HG03342 (cell line): ENCODE results near the gene MRPL36.
"Not testable (repeated sequence)": the region's sequence is repeated elsewhere in the genome, so short reads cannot be mapped to it uniquely, and the experiment has no call there.

Experiments used
- ATAC-seq: cut with Tn5 transposase; IDR thresholded peaks from one replicate; pipeline ENCODE4 v1.9.1; 2021; ENCODE audit warnings: mild to moderate bottlenecking, moderate library complexity; ENCODE audit not compliant: unreplicated experiment

MRPL36 gene

DNA sequence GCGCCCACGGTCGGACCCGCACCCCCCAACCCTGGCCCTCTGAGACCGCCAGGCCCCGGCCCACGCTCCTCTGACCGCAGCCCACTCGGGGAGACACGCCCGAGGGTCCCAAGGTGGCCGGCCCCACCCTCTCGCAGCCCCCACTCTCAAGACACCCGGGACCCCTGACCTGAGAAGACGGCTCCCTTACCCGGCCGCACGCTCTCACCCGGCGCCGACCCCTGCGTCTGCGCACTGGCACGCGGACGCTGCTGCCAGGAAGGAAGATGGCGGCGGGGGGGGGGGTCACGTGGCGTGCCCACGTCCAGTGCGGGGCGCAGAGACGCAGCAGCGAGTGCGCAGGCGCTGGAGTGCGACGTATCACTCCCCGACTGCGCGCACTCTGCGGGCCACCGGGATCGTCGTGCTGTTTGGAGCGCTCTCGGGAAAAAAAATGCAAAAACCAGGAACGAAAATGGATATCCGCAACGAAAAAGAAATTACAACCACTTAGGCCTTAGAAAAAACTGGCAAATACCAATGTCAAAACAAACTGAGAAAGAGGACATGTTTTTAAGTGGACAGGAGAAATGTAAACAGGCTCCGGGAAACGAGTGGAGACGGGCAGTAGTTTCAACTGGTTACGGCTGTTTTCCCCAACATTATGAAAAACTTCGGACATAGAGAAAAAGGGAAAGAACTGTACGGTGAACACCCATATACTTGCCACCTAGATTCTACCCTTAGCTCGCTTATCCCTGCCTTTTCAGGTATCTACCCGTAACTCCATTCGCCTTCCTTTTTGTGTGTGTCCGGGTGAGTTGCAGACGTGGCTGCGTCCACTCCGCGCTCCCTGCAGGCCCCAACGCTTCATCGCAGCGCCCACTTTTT lies at the start of gene MRPL36:
Gene MRPL36, minus strand, starts transcription at position 236 of the 870 bp plus-strand sequence. CDS start 902 bp downstream, outside the sequence.
- peak; percentile 51 for ATAC-seq

DNA sequence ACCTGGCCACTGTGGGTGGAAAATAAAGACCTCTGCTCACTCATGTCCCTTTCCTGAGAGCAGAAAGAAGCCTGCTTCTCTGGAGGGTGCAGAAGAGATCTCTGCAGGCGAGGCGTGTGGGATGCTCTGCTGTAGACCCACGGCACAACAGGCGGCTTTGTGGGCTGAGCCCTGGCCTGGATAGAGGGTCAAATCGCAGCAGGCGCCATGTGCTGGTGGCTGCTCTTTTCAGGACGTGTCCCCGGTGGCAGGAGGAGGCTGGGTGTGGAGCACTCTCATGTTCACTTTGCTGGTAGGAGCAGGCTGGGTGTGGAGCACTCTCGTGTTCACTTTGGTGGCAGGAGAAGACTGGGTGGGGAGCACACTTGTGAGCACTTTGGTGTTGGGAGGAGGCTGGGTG lies 48.0 kb upstream of the MRPL36 start:
- ATAC-seq: no peak

DNA sequence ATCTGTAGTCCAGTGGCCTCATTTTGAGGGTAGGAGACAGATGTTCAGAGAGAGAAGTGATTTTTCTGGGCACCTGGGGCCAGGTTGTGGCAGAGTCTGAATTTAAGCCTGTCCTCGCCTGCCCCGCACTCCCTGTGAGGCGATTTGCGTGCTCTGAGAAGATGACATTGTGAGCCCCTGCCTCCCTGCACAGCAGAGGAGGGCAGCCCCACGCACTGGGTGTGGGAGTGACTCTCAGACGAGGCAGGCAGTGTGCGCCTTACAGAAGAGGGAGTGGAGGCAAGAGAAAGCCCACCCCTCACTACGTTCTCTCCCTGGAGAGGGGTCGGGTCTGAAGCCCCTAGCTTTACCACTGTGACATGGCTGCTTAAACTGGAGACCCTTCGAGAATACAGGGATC lies 47.4 kb upstream of the MRPL36 start:
- no peak for ATAC-seq

DNA sequence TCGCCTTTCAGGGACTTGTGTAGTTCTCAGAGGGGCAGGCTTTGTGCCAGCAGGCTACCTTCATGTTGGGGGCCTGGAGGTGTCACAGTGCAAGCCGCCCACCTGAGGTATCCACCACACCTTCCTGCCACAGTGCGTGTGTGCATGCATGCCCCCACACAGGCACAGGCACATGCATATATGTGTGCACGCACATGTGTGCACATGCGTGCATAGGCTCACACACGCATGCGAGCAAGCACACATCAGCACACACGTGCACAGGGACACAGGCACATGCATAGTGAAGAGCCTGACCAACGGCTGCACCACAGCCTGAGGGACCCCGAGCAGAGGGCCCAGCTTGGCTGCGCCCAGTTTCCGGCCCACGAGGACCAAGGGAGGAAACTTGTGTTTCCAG lies 46.9 kb upstream of the MRPL36 start:
- ATAC-seq: no peak

DNA sequence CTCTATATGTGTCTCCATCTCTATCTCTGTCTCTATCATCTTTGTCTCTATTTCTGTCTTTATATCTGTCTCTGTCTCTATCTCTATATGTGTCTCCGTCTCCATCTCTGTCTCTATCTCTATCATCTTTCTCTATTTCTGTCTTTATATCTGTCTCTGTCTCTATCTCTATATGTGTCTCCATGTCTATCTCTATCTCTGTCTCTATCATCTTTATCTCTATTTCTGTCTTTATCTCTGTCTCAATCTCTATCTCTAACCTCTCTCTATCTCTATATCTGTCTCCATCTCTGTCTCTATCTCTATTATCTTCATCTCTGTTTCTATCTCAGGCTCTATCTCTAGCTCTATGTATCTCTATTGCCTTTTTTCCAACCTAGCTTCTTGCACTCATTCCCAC lies 46.1 kb upstream of the MRPL36 start:
- ATAC-seq: no peak

DNA sequence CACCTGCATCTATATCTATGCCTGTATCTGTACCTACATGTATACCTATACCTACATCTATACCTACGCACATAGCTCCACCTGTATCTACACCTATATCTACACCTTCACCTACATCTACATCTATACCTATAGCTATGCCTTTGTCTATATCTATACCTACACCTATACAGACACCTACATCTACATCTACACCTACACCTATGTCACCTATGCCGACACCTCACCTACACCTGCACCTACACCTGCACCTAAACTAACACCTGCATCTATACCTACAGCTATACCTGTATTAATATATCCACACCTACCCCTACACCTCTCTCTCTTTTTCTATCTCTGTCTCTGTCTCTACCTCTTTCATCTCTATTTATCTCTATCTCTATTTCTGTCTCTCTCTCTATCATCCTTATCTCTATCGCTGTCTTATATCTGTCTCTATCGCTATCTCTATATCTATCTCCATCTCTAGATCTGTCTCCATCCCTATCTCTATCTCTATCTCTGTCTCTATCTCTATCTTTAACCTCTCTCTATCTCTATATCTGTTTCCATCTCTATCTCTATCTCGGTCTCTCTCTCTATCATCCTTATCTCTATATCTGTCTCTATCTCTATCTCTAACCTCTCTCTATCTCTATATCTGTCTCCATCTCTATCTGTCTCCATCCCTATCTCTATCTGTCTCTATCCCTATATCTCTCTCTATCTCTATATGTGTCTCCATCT lies 45.2 kb upstream of the MRPL36 start:
- no peak for ATAC-seq

DNA sequence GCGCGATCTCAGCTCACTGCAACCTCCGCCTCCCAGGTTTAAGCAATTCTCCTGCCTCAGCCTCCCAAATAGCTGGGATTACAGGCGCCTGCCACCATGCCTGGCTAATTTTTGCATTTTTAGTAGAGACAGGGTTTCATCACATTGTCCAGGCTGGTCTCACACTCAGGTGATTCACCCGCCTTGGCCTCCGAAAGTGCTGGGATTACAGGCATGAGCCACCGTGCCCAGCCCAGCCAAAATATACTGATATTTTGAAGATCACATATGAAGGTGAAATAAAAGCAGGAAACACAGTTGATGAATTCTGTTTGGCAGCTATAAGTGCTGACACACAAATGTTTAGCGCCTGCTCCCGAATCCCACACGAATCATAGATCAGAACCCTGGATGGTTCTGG lies 44.1 kb upstream of the MRPL36 start:
- ATAC-seq: not testable (repeated sequence)

DNA sequence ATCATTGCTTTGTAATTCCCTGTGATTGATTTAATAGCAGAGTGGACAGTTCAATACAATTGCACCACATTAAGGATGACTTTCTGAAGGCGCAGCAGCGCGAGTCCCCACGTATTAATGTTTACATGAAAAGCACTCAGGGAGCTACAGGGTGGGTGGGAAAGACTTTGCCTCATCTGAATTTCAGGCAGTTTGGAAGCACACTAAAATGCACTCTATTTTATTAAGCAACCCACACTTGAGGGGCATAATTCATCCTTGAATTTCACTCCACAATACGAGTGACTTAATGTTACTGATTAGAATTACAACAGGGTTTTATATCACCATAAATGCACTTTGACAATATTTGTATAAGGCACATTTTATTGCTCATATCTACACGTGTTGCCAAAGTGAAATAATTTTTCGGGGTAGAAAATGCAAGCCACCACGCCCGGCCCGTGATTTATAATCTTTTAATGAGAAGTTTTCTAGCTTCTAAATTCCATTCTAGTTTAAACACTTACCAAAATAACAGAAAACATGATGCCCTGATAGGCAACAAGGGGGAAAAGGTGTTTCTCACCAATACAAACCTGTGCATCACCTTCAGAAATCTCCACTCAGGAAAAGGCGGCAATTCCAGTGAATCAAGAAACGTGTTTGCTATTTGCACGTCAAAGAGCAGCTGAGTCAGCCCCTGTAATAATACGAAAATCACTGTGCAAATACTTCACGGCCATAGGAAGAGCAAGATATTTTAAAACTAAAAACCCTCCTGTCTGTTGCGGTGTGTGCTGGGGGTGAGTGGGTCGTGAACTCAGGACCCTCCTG lies 42.6 kb upstream of the MRPL36 start:
- ATAC-seq: no peak

DNA sequence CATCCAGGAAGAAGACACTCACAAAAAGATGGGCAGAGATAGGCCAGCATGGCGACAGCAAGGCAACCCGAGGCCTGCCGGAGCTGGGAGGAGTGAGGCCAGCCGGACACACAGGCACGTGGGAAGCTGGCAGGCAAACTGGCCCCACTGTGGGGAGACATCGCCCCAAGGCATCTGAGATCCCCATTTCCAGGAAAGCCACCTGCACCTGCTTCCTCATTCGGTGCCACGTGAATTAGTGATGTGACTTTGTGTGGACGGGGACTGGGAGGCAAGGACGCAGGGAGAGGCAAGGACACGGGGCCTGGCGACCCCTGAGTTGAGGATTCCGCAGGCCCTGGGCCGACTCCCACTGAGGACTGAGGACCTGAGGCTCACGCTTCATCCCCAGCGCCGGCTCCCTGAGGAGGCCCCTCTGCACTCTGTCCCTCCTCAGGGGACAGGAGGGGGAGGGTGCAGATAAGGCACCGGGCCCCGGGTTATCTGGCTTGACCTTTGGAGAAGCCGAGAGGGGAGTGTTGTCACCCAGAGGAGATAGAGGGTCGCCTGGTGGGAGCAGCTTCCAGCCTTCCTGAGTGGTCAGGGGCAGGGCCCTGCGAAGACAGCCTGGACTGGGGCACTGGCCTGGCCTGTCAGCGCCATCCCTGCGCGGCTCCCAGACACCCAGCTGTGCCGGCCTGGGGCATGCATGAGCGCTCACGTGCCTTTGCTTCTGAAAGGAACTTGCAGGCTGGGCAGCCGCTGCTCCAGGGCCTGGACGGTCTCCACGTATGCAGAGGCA lies 41.3 kb upstream of the MRPL36 start:
- ATAC-seq: no peak

DNA sequence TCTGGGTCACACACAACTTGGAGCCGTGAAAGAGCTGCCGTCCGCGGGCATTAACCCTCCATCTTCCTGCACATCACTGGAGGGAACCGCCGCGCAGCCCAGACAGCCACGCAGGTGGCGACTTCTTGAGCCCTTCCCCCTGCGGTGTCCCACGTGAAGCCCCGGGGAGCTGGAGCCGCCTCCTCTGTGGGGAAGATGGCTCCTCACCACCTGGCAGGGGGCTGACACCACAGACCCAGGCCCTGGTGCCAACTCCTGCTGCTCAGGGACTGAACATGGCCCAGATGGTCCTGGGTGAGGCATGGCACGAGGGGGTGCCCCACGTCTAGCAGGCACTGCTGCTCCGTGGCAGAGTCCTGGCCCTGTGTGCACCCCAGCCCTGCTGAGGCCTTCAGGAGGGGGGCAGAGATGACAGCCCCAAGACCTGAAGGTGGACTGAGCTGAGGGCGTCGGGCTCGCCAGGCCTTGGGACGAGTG lies 40.5 kb upstream of the MRPL36 start:
- ATAC-seq: no peak

DNA sequence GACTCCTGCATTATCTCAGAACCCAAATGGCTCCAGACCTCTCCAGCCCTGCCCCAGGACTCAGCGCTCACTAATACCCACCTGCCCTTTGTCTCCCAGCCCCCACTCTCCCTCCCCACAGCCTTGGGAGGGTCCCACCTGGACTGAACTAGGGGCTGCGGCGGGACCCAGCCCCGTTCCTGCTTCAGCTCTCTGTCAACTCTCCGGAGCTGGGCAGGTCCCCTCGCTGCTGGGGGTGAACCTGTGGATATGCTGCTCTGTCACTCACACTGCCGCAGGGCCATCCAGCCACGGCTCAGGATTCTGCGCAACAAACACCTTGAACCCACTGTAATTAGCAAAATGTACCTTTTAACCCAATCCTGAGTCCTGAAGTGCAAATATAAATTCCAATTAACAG lies 38.4 kb upstream of the MRPL36 start:
- no peak for ATAC-seq

DNA sequence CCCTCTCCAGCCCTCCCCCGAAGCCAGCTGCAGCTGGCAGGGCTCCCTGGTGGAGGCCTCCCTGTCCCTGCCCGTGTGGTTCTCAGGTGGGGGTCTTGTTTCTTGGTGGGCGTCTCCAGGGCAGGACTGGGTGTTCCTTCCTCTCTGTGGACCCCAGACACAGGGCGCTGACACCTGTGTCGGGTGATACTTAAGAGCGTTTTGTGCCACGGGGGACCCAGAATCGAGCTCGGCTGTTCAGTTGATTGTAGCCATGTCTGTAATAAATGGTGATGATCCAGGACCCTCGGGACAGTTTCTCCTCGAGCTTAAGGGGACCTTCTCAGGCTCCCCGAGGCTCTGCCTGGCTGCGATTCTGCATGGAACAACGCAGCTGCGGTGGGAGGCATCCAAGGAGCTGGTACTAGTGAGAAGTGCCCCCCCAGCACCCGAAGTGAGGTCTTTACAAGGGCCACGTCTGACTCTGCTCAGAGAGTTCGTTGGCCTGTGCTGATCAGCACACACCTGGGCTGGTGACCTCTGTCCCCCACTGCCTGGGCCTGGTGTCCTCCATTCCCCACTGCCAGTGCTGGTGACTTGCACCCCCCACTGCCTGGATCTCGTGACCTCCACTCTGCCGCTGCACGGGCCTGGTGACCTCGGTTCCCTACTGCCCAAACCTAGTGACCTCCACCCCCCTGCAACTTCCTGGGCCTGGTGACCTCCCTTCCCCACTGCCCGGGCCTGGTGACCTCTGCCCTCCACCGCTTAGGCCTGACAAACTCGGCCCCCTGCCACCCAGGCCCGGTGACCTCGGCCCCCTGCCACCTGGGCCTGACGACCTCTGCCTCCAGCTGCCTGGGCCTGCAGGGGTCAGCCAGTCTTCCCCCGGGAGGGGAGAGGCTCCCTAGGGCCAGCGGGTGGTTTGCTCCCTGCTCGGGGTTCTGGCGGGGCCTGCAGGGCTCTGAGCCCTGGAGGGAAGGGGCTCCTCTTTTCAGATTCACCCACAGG lies 37.5 kb upstream of the MRPL36 start:
- ATAC-seq: no peak

DNA sequence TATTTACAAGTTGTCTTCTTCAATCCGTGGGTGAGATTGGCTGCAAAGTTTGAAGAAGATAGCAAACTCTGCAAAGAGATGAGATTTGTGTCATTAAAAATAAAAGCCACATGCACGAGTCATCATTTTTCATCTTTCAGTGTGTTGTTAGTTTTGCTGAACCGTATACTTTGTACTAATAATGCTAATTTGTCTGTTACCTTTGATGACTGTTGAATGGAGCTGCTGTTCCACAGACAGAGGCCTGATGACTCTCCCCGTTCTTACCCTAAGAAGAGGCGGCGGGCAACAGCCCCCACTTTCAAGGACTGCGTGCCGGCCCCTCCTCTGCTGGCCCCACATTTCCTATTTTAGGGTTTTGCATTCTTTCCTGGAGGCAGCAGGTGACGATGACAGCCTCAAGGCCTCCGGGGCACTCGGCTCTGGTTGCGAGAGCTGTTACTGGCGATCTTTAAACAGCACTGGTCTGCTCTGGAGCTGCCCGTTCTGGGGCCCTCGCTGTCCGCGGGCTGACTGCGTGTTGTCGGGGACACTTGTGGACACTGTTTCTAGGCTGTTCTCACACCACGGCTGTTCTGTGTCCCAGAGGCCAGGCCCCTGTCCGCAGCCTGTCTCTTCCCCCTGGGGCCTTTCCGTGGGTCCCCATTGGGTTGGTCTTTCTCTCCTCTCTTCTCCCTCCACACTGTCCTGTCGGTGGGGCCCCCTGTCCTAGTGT lies 36.7 kb upstream of the MRPL36 start:
- no peak for ATAC-seq

DNA sequence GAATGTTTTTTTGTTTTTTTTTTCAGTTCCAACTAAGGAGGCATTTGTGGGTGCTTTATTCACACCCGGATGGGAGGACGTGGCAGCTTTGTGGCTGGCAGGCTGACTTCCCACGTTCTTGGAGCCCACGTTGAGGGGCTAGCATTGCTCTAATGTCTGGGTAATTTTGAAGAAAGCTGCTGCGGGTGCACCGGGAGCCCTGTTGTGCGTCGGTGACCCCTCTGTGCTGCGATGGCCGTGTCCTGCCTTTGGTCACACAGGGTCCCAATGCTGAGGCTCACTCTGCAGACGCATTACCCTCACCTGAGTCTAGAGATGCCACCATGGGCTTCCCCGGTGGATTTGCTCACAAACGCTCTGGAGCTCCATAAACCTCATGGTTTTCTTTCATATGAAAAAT lies 35.8 kb upstream of the MRPL36 start:
- ATAC-seq: no peak

DNA sequence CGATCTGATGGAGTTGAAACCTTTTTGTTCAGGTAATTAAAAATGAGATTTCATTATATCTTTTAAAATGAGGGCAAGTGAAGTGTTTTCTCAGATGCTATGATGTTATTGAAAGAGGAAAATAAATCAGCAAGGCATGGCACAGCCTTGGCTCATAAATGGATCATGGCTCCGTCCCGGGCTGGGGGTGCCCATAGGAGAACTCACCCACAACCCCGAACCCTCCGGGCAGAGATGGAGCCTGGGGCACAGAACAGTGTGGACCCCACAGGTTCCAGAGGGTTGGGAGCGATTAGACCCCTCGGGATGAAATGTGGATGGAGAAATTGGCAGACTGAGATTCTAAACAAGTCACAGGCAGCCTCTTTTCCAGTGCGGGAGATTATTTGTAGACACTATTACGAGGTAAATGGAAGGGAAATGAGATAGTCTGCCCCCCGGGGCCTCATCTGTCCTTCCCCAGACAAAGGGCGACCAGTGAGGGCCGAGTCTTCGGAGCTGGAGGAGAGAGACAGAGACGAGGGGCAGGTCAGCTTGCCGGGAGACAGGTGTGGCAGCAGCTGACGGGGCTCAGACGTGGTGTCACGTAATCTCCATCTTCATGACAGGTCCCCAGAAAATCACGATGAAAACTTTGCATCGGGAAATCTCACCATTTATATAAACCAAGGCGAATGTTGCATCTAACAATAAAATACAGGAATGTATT lies 35.2 kb upstream of the MRPL36 start:
- no peak for ATAC-seq

DNA sequence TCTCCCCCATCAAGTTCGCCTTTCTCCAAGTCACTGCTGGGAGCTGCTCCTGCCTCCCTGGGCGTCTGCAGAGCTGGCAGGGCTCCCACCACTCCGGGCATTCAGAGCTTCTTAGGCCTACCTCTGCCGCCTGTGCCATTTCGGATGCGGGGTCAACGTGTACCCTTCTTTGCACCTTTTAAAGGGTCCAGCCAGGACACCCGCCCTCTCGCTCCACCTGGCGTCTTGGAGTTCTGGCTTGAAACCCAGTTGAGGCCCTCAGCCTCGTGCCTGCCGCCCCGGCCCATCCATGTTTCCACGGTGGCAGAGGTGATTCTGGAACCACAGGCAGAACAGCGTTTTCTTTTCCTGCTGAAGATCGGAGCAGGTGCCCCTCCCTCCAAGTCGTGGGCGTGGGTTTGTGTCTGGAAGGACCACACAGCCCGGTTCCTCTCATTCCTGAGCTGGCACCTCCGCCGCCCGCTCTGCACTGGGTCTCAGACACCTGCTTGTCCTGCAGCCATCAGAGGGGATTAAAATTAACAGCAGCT lies 34.5 kb upstream of the MRPL36 start:
- no peak for ATAC-seq

DNA sequence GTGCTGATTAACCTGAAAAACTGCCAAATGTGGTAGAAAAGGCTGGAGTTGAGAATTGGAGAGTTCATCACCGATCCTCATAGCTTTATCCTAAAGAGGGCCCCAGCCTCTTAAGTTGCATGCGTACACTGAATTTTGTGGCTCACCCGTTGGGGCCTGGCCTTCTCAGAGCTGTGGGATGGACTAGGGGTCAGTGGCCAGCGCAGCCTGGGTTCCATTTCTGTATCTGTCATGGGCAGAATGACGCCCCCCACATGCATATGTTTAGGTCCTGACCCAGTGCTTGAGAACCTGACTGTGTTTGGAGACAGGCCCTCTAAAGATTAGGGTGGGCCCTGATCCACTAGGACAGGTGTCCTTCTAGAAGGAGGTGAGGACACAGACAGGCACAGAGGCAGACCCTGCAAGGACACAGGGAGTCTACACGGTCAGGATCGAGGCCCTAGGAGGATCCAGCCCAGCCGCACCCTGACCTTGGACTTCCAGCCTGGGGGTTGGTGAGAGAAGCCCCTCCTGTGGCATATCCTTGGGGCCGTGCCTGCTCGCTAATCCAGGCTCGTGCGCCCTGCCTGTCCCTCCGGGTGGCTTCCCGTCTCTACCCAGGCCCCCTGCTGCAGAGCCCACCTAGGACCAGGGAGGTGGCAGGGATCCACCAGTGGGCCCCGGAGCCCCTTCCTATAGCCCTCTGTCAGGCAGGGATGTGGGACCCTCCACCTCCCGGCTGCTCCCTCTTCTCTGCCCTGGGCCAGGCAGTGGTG lies 33.8 kb upstream of the MRPL36 start:
- no peak for ATAC-seq
